Measurements from ENCODE around the gene FNBP1. TPM values are rescaled to one million over a fixed set of nuclear protein-coding genes. Genes with fewer than 3 reads are reported as not detected.

Gene FNBP1
- total RNA-seq, 1 experiment from 2014 or later, result 36.5 TPM

GRCh38 chr9:129881547-129882324 lies 161.3 kb downstream of the FNBP1 start:
- Histone ChIP-seq H2AFZ (ENCODE audit: low read length) (no peak overlapping the region), H3K56ac (ENCODE audit: insufficient read length, low read depth, low read length) (no peak overlapping the region), H2BK20ac (ENCODE audit: low read depth, low read length, poor library complexity, severe bottlenecking) (no peak overlapping the region), H2BK120ac (ENCODE audit: low read depth, low read length, poor library complexity, severe bottlenecking) (no peak overlapping the region), H3K27me3 (ENCODE audit: insufficient read depth, low read length) (no peaks in the 10 kb centered on the region), H4K20me1 (ENCODE audit: control insufficient read depth, insufficient read depth, insufficient read length) (no peaks in the 10 kb centered on the region), H3K4me2 (ENCODE audit: insufficient read depth, insufficient read length, low read length) (no peak overlapping the region), H2BK15ac (ENCODE audit: low read depth, low read length) (no peak overlapping the region), H4K91ac (ENCODE audit: insufficient read length, low read depth, low read length) (no peak overlapping the region), H3K9me3 (ENCODE audit: control insufficient read depth, low read depth, low read length) (no peaks in the 10 kb centered on the region), H3K27ac (ENCODE audit: insufficient read length, low read depth, low read length) (no peak overlapping the region), H3K4ac (ENCODE audit: low read depth, low read length) (no peak overlapping the region), H2BK12ac (ENCODE audit: insufficient read length, low read depth, low read length) (no peak overlapping the region), H3K79me2 (ENCODE audit: insufficient read depth, low read length) (no peaks in the 10 kb centered on the region), H3K14ac (ENCODE audit: insufficient read depth, low read length) (no peak overlapping the region), H4K5ac (ENCODE audit: insufficient read length, low read depth, low read length) (no peak overlapping the region), H2AK5ac (ENCODE audit: insufficient read length, low read length) (no peak overlapping the region), H2BK5ac (ENCODE audit: insufficient read length, low read length) (no peak overlapping the region), H3K79me1 (ENCODE audit: insufficient read depth, low read depth, low read length, poor library complexity, severe bottlenecking) (no peaks in the 10 kb centered on the region), H3K4me1 (ENCODE audit: insufficient read depth, low read length) (peaks cover 2% of the 10 kb centered on the region; the same call in 1 of the 2 replicates), H3K18ac (ENCODE audit: insufficient read length, low read depth, low read length) (no peak overlapping the region), H3K23ac (ENCODE audit: insufficient read length, low read depth, low read length) (no peak overlapping the region), H3K23me2 (ENCODE audit: insufficient read length, low read depth, low read length, poor library complexity, severe bottlenecking) (no peaks in the 10 kb centered on the region), H3T11ph (ENCODE audit: low read length) (no peak overlapping the region), H3K9ac (ENCODE audit: extremely low read depth, insufficient read length, low read length) (no peak overlapping the region), H4K8ac (replicated peaks; ENCODE audit: insufficient read length, low read depth, low read length) (no peak overlapping the region)
- WGBS (ENCODE audit: extremely low coverage, insufficient read length, low lambda C conversion rate), result no CpG with 5 or more reads among the region's 19 CpGs
- Mint-ChIP-seq H3K27me3 (ENCODE audit: low read depth) (no peaks in the 10 kb centered on the region), H3K9me3 (no peaks in the 10 kb centered on the region), H3K4me1 (peaks cover 20 to 30% of the 10 kb centered on the region in 2 experiments), H3K36me3 (ENCODE audit: insufficient read depth in 1 of 3, low read depth in 3 of 3) (peaks cover 0 to 10% (median 6%) of the 10 kb centered on the region in 3 experiments; a peak in 4 of 7 replicates), H3K4me3 (no peak overlapping the region), H3K27ac (no peak overlapping the region)
- no peak for DNase-seq
- TF ChIP-seq, protein P1, sequence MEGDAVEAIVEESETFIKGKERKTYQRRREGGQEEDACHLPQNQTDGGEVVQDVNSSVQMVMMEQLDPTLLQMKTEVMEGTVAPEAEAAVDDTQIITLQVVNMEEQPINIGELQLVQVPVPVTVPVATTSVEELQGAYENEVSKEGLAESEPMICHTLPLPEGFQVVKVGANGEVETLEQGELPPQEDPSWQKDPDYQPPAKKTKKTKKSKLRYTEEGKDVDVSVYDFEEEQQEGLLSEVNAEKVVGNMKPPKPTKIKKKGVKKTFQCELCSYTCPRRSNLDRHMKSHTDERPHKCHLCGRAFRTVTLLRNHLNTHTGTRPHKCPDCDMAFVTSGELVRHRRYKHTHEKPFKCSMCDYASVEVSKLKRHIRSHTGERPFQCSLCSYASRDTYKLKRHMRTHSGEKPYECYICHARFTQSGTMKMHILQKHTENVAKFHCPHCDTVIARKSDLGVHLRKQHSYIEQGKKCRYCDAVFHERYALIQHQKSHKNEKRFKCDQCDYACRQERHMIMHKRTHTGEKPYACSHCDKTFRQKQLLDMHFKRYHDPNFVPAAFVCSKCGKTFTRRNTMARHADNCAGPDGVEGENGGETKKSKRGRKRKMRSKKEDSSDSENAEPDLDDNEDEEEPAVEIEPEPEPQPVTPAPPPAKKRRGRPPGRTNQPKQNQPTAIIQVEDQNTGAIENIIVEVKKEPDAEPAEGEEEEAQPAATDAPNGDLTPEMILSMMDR (conservative IDR thresholded peaks at IDR 0.05), result no peak
